K562 (cell line): ENCODE data around the gene ZNF236. TPM values are rescaled to one million over a fixed set of nuclear protein-coding genes. Genes with fewer than 3 reads are reported as not detected.
A peak's percentile ranks its signal among the peaks of the same experiment; 100 is the strongest.

ENCODE experiments used
- CBX1 ChIP-seq: sonication (generic); IDR thresholded peaks from 2 replicates; pipeline ENCODE4 v1.6.1; 2016; ENCODE audit warnings: antibody characterized with exemption, low read depth, mild to moderate bottlenecking
- CTCFL ChIP-seq: IDR thresholded peaks from 2 replicates; pipeline ENCODE4 v1.6.1; 2011; ENCODE audit warnings: borderline replicate concordance, low read depth, mild to moderate bottlenecking, moderate library complexity, low read length; ENCODE audit not compliant: insufficient read depth, poor library complexity, severe bottlenecking
- ETV5 ChIP-seq: sonication (generic); formaldehyde crosslinking; IDR thresholded peaks from 2 replicates; pipeline ENCODE4 v1.4.0; 2020; ENCODE audit warnings: low read depth, mild to moderate bottlenecking, missing genetic modification reagents
- FOS ChIP-seq: IDR thresholded peaks from 3 replicates; pipeline ENCODE4 v1.6.1; 2011; ENCODE audit not compliant: insufficient read length; ENCODE audit errors: extremely low read depth
- HDAC2 ChIP-seq: fragments of 450-650 bp; IDR thresholded peaks from 2 replicates; pipeline ENCODE4 v1.6.1; 2016; ENCODE audit warnings: mild to moderate bottlenecking
- KLF6 ChIP-seq: fragments of 250-450 bp; sonication (Bioruptor Pico); IDR thresholded peaks from 2 replicates; pipeline ENCODE4 v1.4.0; 2020; ENCODE audit warnings: mild to moderate bottlenecking, moderate library complexity, borderline replicate concordance
- NR2C1 ChIP-seq, 2 experiments: fragments of 450-650 bp; IDR thresholded peaks; 2 replicates each; pipeline ENCODE4 v1.6.1; 2017; ENCODE audit warnings: mild to moderate bottlenecking in 2 of 2, antibody characterized with exemption in 1 of 2, inconsistent platforms in 1 of 2, missing compliant biosample characterization in 1 of 2, missing genetic modification characterization in 1 of 2
- POLR2B ChIP-seq: fragments of 450-650 bp; IDR thresholded peaks from 2 replicates; pipeline ENCODE4 v1.6.1; 2018; ENCODE audit warnings: low read depth; ENCODE audit not compliant: partially characterized antibody
- PTTG1 ChIP-seq: fragments of 450-650 bp; IDR thresholded peaks from 2 replicates; pipeline ENCODE4 v1.6.1; 2016; ENCODE audit warnings: low read depth, mild to moderate bottlenecking, missing genetic modification characterization, missing compliant biosample characterization
- RBBP5 ChIP-seq: fragments of 200-600 bp; sonication (generic); IDR thresholded peaks from 2 replicates; pipeline ENCODE4 v1.6.1; 2012; ENCODE audit warnings: borderline replicate concordance, mild to moderate bottlenecking, low read length, control low read depth, inconsistent platforms; ENCODE audit not compliant: insufficient read depth, poor library complexity, severe bottlenecking
- SAFB2 ChIP-seq: fragments of 200-400 bp; formaldehyde crosslinking; IDR thresholded peaks from 2 replicates; pipeline ENCODE4 v1.6.1; 2018; ENCODE audit warnings: borderline replicate concordance, low read length, low read depth, moderate library complexity; ENCODE audit not compliant: severe bottlenecking
- SIN3A ChIP-seq, 2 experiments: fragments of 150-350 bp in 1 of 2; IDR thresholded peaks; 2 replicates each; pipeline ENCODE4 v1.6.1; 2011 to 2016; ENCODE audit warnings: borderline replicate concordance in 2 of 2, low read depth in 2 of 2, low read length in 2 of 2, mild to moderate bottlenecking in 2 of 2, moderate library complexity in 2 of 2; ENCODE audit not compliant: control insufficient read depth in 1 of 2
- SMARCA5 ChIP-seq: fragments of 450-650 bp; IDR thresholded peaks from 2 replicates; pipeline ENCODE4 v1.6.1; 2016
- TFAP4 ChIP-seq: sonication (generic); formaldehyde crosslinking; IDR thresholded peaks from 2 replicates; pipeline ENCODE4 v1.8.0; 2022; ENCODE audit warnings: missing genetic modification reagents, mild to moderate bottlenecking, moderate library complexity, borderline replicate concordance
- TRIM24 ChIP-seq, 2 experiments: fragments of 450-650 bp; IDR thresholded peaks; 2 replicates each; pipeline ENCODE4 v1.6.1; 2016
- WHSC1 ChIP-seq: IDR thresholded peaks from one replicate; pipeline ENCODE4 v1.6.1; 2012; ENCODE audit warnings: low read length, control low read depth, inconsistent platforms
- XRCC5 ChIP-seq: fragments of 200-400 bp; formaldehyde crosslinking; IDR thresholded peaks from 2 replicates; pipeline ENCODE4 v1.6.1; 2017; ENCODE audit warnings: low read depth, mild to moderate bottlenecking, low read length
- ZBTB12 ChIP-seq: fragments of 250-450 bp; sonication (Bioruptor Pico); IDR thresholded peaks from 2 replicates; pipeline ENCODE4 v1.4.0; 2020
- ZC3H4 ChIP-seq: sonication (generic); formaldehyde crosslinking; IDR thresholded peaks from 2 replicates; pipeline ENCODE4 v1.9.0; 2021; ENCODE audit warnings: missing genetic modification reagents, borderline replicate concordance
- ZNF586 ChIP-seq: fragments of 450-650 bp; formaldehyde crosslinking; conservative IDR thresholded peaks from 2 replicates; pipeline ENCODE4 v1.4.0; 2020; ENCODE audit warnings: mild to moderate bottlenecking, moderate library complexity
- ZNF668 ChIP-seq: fragments of 250-450 bp; sonication (Bioruptor Pico); IDR thresholded peaks from 2 replicates; pipeline ENCODE4 v1.8.0; 2022; ENCODE audit warnings: mild to moderate bottlenecking, inconsistent platforms
- ZNF79 ChIP-seq: fragments of 250-450 bp; sonication (Bioruptor Pico); IDR thresholded peaks from 2 replicates; pipeline ENCODE4 v1.4.0; 2020; ENCODE audit warnings: low read depth, mild to moderate bottlenecking, moderate library complexity
- polyA plus RNA-seq, 8 experiments: library from polyadenylated mRNA; depleted of rRNA in 4 of 8; stranded (reverse) in 5 of 8; unstranded in 3 of 8; fragments of >200 nt; fragmentation: Nextera tagmentation in 2 of 8; fragmentation: Illumina TruSeq in 1 of 8; extraction: Ambion mirVana in 2 of 8; extraction: Trizol in 1 of 8; gene quantifications; 2 replicates each; pipeline versions ENCODE4 v1.2.1 to v1.2.3, GENCODE V29; 2011 to 2014; ENCODE audit warnings: inconsistent platforms in 1 of 8, missing spikeins in 1 of 8
- total RNA-seq, 7 experiments: library from RNA; depleted of rRNA in 6 of 7; stranded (reverse); fragments of >200 nt in 6 of 7; fragmentation: Illumina TruSeq in 2 of 7; extraction: Trizol in 2 of 7; gene quantifications; 2 replicates each; pipeline versions ENCODE4 v1.2.1 to v1.2.3, GENCODE V29; 2011 to 2021; ENCODE audit warnings: low replicate concordance in 1 of 7

ZNF236 gene
- total and polyA plus RNA-seq, 9 of the 15 experiments (the other 6 are each of a cell fraction or from before 2014, with no cell fraction given) = 0.35 to 8.7 (median 3.4) TPM

GRCh38 chr18:76823161-76823538 is 793 bp downstream of the ZNF236 start (continued):
- no peak for TF ChIP-seq ZBTB12 (CRISPR knock-in tag)
- no peak for TF ChIP-seq WHSC1
- 0 out of 2 replicates have a peak, but pooled peaks have one; percentile 5 for TF ChIP-seq TFAP4
- no peak for TF ChIP-seq POLR2B
- no peak for TF ChIP-seq ZNF79 (CRISPR knock-in tag)
- peak; percentile 12; the same call in 1 of the 2 replicates for TF ChIP-seq CBX1
- no peak for TF ChIP-seq SIN3A (IDR thresholded peaks at IDR 0.05; ENCODE audit: borderline replicate concordance in 2 of 2, control insufficient read depth in 1 of 2, low read depth in 2 of 2, low read length in 2 of 2)
- TF ChIP-seq RBBP5 = no peak
- TF ChIP-seq KLF6 (CRISPR knock-in tag) = no peak
- peak; percentile 69; the same call in 1 of the 2 replicates for TF ChIP-seq ZC3H4 (CRISPR knock-in tag)
- TF ChIP-seq HDAC2 = no peak
- no peak for TF ChIP-seq PTTG1 (tag)
- no peak for TF ChIP-seq NR2C1 (IDR thresholded peaks at IDR 0.05)
- no peak for TF ChIP-seq NR2C1 (tag; IDR thresholded peaks at IDR 0.05)
- no peak for TF ChIP-seq ETV5
- TF ChIP-seq CTCFL = no peak
- no peak for TF ChIP-seq ZNF586 (CRISPR knock-in tag)
- no peak for TF ChIP-seq SAFB2
- TF ChIP-seq SMARCA5 = peak; percentile 48; the same call in 1 of the 2 replicates
- no peak for TF ChIP-seq FOS
- TF ChIP-seq ZNF668 (CRISPR knock-in tag) = no peak
- TF ChIP-seq XRCC5 = no peak
- TF ChIP-seq TRIM24 (IDR thresholded peaks at IDR 0.05) = no peak
